HFFc6 (cell line): Measurements from ENCODE around the gene GXYLT2. TPM values are rescaled to one million over a fixed set of nuclear protein-coding genes. Genes with fewer than 3 reads are reported as not detected.

Experiments
- DNase-seq: peaks from one replicate; pipeline ENCODE4 v3.0.0-alpha.2; 2018
- H3K27ac Mint-ChIP-seq: 2 replicates; pipeline ENCODE4 v1.8.0; 2020; ENCODE audit warnings: mild to moderate bottlenecking, mixed read lengths
- H3K27me3 Mint-ChIP-seq: 2 replicates; pipeline ENCODE4 v1.8.0; 2021; ENCODE audit warnings: mild to moderate bottlenecking, moderate library complexity, mixed read lengths; ENCODE audit not compliant: insufficient read depth
- H3K36me3 Mint-ChIP-seq: 2 replicates; pipeline ENCODE4 v1.8.0; 2021; ENCODE audit warnings: low read depth, mixed read lengths
- H3K4me1 Mint-ChIP-seq: 2 replicates; pipeline ENCODE4 v1.8.0; 2020; ENCODE audit warnings: low read depth, mixed read lengths
- H3K4me3 Mint-ChIP-seq: 2 replicates; pipeline ENCODE4 v1.8.0; 2020; ENCODE audit warnings: mild to moderate bottlenecking, moderate library complexity, mixed read lengths
- H3K9me3 Mint-ChIP-seq: 2 replicates; pipeline ENCODE4 v1.8.0; 2020; ENCODE audit warnings: mild to moderate bottlenecking, mixed read lengths
- total RNA-seq, 6 experiments: library from RNA; stranded (reverse); fragmentation: NEBNext Ultra II Directional; extraction: Animal tissue kit (Norgen Biotek cat#: 25700); gene quantifications; 2 replicates in 1 of 6; 3 replicates in 5 of 6; pipeline ENCODE4 v1.2.3, GENCODE V29; 2021
- TF ChIP-seq, protein P1 (sequence below): fragments of 200-600 bp; sonication (generic); IDR thresholded peaks from 2 replicates; pipeline ENCODE4 v1.5.0; 2021; ENCODE audit warnings: antibody characterized with exemption, mild to moderate bottlenecking

GXYLT2 gene
- total RNA-seq, 6 experiments from 2014 or later, result 2.0 to 4.2 (median 2.8) TPM

DNA sequence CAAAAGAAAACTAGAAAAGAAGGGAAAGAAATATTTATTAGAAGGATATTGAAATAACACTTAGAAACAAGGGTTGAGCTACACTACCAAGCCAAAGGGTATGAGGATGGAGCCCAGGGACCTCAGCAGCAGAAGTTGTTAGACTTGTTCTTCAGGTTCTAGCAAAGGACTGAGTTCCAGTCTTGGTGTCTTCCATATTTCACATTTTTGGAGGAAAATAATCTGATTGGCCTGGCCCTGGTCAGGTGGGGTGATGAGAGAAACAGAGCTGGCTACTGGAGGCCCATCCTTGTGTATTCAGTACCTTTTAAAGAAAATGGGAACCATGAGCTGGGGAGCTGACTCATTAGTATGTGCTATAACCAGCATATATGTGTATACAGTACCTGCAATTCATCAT is 137.0 kb downstream of the GXYLT2 start:
- Mint-ChIP-seq H3K4me1 (peaks cover 56% of the 10 kb centered on the region), H3K4me3 (no peak overlapping the region), H3K27ac (no peak overlapping the region), H3K9me3 (no peaks in the 10 kb centered on the region), H3K36me3 (no peaks in the 10 kb centered on the region), H3K27me3 (no peaks in the 10 kb centered on the region; the same call in 1 of the 2 replicates)
- TF ChIP-seq, protein P1, sequence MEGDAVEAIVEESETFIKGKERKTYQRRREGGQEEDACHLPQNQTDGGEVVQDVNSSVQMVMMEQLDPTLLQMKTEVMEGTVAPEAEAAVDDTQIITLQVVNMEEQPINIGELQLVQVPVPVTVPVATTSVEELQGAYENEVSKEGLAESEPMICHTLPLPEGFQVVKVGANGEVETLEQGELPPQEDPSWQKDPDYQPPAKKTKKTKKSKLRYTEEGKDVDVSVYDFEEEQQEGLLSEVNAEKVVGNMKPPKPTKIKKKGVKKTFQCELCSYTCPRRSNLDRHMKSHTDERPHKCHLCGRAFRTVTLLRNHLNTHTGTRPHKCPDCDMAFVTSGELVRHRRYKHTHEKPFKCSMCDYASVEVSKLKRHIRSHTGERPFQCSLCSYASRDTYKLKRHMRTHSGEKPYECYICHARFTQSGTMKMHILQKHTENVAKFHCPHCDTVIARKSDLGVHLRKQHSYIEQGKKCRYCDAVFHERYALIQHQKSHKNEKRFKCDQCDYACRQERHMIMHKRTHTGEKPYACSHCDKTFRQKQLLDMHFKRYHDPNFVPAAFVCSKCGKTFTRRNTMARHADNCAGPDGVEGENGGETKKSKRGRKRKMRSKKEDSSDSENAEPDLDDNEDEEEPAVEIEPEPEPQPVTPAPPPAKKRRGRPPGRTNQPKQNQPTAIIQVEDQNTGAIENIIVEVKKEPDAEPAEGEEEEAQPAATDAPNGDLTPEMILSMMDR, result no peak
- DNase-seq, result no peak

DNA sequence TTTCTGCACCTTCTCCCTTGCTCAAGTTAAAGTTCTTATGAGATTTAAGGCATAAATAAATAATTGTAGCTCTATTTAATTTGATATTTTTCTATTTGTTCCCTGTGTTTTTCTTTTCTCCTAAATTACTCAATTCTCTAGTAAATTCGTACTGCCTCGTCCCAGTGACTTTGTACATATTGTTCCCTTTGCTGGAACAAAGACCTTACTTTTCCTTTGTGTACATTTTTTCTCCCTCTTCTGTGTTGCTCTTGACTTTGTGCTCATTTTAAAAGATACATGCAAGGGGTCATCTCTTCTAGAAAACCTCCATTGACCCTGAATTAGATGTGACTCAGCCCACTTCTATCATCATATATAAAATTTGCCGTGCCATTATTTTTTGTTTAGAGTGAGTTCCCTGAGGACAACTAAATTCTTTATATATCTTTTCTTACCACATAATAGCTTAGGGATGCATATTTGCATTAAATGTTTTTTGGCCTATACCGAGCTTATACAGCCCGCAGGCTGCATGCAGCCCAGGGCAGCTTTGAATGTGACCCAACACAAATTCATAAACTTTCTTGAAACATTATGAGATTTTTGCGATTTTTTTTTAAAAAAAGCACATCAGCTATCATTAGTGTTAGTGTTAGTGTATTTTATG is 138.4 kb downstream of the GXYLT2 start:
- peak overlapping the region; percentile 39; the same call in 1 of the 2 replicates for H3K27ac Mint-ChIP-seq
- H3K27me3 Mint-ChIP-seq, result no peaks in the 10 kb centered on the region; the same call in 1 of the 2 replicates
- TF ChIP-seq, protein P1, result no peak
- no peaks in the 10 kb centered on the region for H3K9me3 Mint-ChIP-seq
- DNase-seq, result no peak
- peaks cover 55% of the 10 kb centered on the region for H3K4me1 Mint-ChIP-seq
- no peak overlapping the region for H3K4me3 Mint-ChIP-seq
- H3K36me3 Mint-ChIP-seq, result peaks cover 5% of the 10 kb centered on the region

Other genes starting within 250 kb of the GXYLT2 start
- 10 to 100 TPM; 18.4 to 21.1 (median 20.2) TPM for gene SHQ1, start 39.6 kb upstream of the GXYLT2 start, total RNA-seq
- gene PPP4R2, start 108.8 kb downstream of the GXYLT2 start, total RNA-seq, result 10 to 100 TPM; 72.4 to 84.3 (median 79.4) TPM
- 1 to 10 TPM; 1.5 to 1.9 (median 1.7) TPM for gene EBLN2, start 173.6 kb downstream of the GXYLT2 start, total RNA-seq